Caco-2 (cell line): ENCODE results near the gene TGDS. TPM values are rescaled to one million over a fixed set of nuclear protein-coding genes. Genes with fewer than 3 reads are reported as not detected.

Experiments
- BruUV-seq: library from RNA; stranded (reverse); fragments of 400-500 nt; replicated peaks from 2 replicates; lab custom pipeline; 2021; lab: Mats Ljungman, UMichigan
- CTCF ChIA-PET: fragments of 300-600 bp; sonication (Branson Sonifier 250); formaldehyde crosslinking; loops from one replicate; lab custom pipeline; 2022; ENCODE audit warnings: antibody characterized with exemption; lab: Charles Lee
- POLR2A ChIA-PET: fragments of 300-600 bp; sonication (Branson Sonifier 250); formaldehyde crosslinking; loops from one replicate; lab custom pipeline; 2022; ENCODE audit warnings: antibody characterized with exemption; lab: Charles Lee
- DNase-seq, 2 experiments: peaks; one replicate each; pipeline versions ENCODE4 v3.0.0 to v3.0.0-alpha.2; 2020 to 2022
- H3K27me3 ChIP-seq: replicated peaks from 2 replicates; pipeline ENCODE4 v1.6.0; 2011; ENCODE audit warnings: low read length; ENCODE audit not compliant: control insufficient read depth, insufficient read depth
- H3K36me3 ChIP-seq: 2 replicates; pipeline ENCODE4 v1.5.1; 2011; ENCODE audit warnings: low read length; ENCODE audit not compliant: control insufficient read depth, insufficient read depth
- H3K4me1 ChIP-seq: fragments of 250-450 bp; sonication (Bioruptor Pico); 2 replicates; pipeline ENCODE4 v1.5.1; 2020; ENCODE audit warnings: mild to moderate bottlenecking
- H3K4me3 ChIP-seq: 2 replicates; pipeline ENCODE4 v1.5.1; 2011; ENCODE audit warnings: low read depth, mild to moderate bottlenecking, control low read depth, low read length
- H3K9me3 ChIP-seq: fragments of 250-450 bp; sonication (Bioruptor Pico); 2 replicates; pipeline ENCODE4 v1.5.1; 2020; ENCODE audit warnings: mild to moderate bottlenecking, moderate library complexity
- H3K27ac Mint-ChIP-seq: one replicate; pipeline ENCODE4 v1.8.0; 2022; ENCODE audit warnings: mixed read lengths; ENCODE audit not compliant: unreplicated experiment
- H3K27me3 Mint-ChIP-seq: one replicate; pipeline ENCODE4 v1.8.0; 2022; ENCODE audit warnings: mixed read lengths; ENCODE audit not compliant: insufficient read depth, unreplicated experiment
- H3K36me3 Mint-ChIP-seq: one replicate; pipeline ENCODE4 v1.8.0; 2022; ENCODE audit warnings: mild to moderate bottlenecking, mixed read lengths; ENCODE audit not compliant: insufficient read depth, unreplicated experiment
- H3K4me1 Mint-ChIP-seq: one replicate; pipeline ENCODE4 v1.8.0; 2022; ENCODE audit warnings: low read depth, mixed read lengths; ENCODE audit not compliant: unreplicated experiment
- H3K4me3 Mint-ChIP-seq: one replicate; pipeline ENCODE4 v1.8.0; 2022; ENCODE audit warnings: mild to moderate bottlenecking, moderate library complexity, mixed read lengths; ENCODE audit not compliant: unreplicated experiment
- H3K9me3 Mint-ChIP-seq: one replicate; pipeline ENCODE4 v1.8.0; 2022; ENCODE audit warnings: mixed read lengths; ENCODE audit not compliant: unreplicated experiment
- CTCF ChIP-seq, 2 experiments: fragments of 200-600 bp in 1 of 2; IDR thresholded peaks; 1 replicate in 1 of 2; 2 replicates in 1 of 2; pipeline versions ENCODE4 v1.5.1 to v1.8.0; 2011 to 2022; ENCODE audit warnings: antibody characterized with exemption in 1 of 2, control low read depth in 1 of 2, inconsistent platforms in 1 of 2, low read depth in 1 of 2, low read length in 1 of 2, mild to moderate bottlenecking in 1 of 2, moderate library complexity in 1 of 2; ENCODE audit not compliant: insufficient read depth in 1 of 2, severe bottlenecking in 1 of 2, unreplicated experiment in 1 of 2
- intact Hi-C: fragments of 100-400 bp; cut with micrococcal nuclease; formaldehyde crosslinking; loops from one replicate; pipeline ENCODE4 v1.10.0; 2022; ENCODE audit not compliant: unreplicated experiment
- total RNA-seq: library from RNA; stranded (reverse); gene quantifications from 2 replicates; pipeline ENCODE4 v1.2.3, GENCODE V29; 2022

Gene TGDS
- total RNA-seq, 1 experiment from 2014 or later = 22.0 TPM

- DNase-seq = no peak
- BruUV-seq = no TSS peak
- POLR2A ChIA-PET = no interaction called here
- H3K27me3 ChIP-seq = no peaks in the 10 kb centered on the region
- H3K4me3 Mint-ChIP-seq = no peak overlapping the region
- no peaks in the 10 kb centered on the region for H3K9me3 ChIP-seq
- TF ChIP-seq CTCF (IDR thresholded peaks at IDR 0.05; ENCODE audit: insufficient read depth in 1 of 2, low read depth in 1 of 2, low read length in 1 of 2, severe bottlenecking in 1 of 2, unreplicated experiment in 1 of 2) = no peak
- peaks cover 5% of the 10 kb centered on the region for H3K36me3 Mint-ChIP-seq
- intact Hi-C loops = no loop called here
- H3K27ac Mint-ChIP-seq = no peak overlapping the region
- no peaks in the 10 kb centered on the region for H3K36me3 ChIP-seq
- H3K4me3 ChIP-seq = no peak overlapping the region
- H3K4me1 Mint-ChIP-seq = no peaks in the 10 kb centered on the region
- CTCF ChIA-PET = no interaction called here
- H3K9me3 Mint-ChIP-seq = no peaks in the 10 kb centered on the region
- no peaks in the 10 kb centered on the region for H3K27me3 Mint-ChIP-seq
- no peaks in the 10 kb centered on the region for H3K4me1 ChIP-seq
These were observed 37.2 kb downstream of the TGDS start for GRCh38 chr13:94558716-94559115.

DNA sequence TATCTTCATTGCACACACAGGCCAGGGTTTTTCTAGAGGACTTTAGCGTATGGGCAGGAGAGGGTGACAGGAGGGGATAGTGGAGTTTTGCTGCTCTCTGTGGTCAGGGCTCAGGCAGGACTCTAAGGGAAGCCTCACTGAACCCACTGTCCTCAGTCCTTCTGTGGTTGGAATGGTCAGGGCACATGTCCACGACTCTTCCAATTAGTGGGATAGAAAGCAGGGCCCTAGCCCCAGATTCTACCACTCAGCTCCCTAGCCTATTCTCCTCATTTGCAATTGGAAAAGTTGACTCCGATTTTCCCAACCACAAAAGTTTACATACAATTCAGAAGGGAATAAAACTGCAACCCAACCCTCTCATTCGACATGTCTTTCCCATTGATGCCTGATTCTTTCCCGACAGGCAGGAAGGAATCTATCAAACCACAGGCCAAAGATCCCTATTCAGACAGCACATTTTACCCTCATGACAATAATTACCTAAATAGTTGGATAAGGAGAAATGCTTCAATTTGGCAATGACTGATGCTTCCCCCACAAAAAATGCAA, 38.2 kb downstream of the TGDS start:
- CTCF ChIA-PET = no interaction called here
- intact Hi-C loops = no loop called here
- no peaks in the 10 kb centered on the region for H3K27me3 Mint-ChIP-seq
- H3K4me3 Mint-ChIP-seq = no peak overlapping the region
- no peak for TF ChIP-seq CTCF (IDR thresholded peaks at IDR 0.05; ENCODE audit: insufficient read depth in 1 of 2, low read depth in 1 of 2, low read length in 1 of 2, severe bottlenecking in 1 of 2, unreplicated experiment in 1 of 2)
- BruUV-seq = no TSS peak
- POLR2A ChIA-PET = no interaction called here
- no peaks in the 10 kb centered on the region for H3K9me3 ChIP-seq
- no peaks in the 10 kb centered on the region for H3K4me1 Mint-ChIP-seq
- H3K4me3 ChIP-seq = no peak overlapping the region
- DNase-seq = no peak
- H3K4me1 ChIP-seq = no peaks in the 10 kb centered on the region
- no peak overlapping the region for H3K27ac Mint-ChIP-seq
- H3K36me3 Mint-ChIP-seq = peaks cover 5% of the 10 kb centered on the region
- H3K9me3 Mint-ChIP-seq = no peaks in the 10 kb centered on the region
- no peaks in the 10 kb centered on the region for H3K36me3 ChIP-seq
- H3K27me3 ChIP-seq = no peaks in the 10 kb centered on the region

DNA sequence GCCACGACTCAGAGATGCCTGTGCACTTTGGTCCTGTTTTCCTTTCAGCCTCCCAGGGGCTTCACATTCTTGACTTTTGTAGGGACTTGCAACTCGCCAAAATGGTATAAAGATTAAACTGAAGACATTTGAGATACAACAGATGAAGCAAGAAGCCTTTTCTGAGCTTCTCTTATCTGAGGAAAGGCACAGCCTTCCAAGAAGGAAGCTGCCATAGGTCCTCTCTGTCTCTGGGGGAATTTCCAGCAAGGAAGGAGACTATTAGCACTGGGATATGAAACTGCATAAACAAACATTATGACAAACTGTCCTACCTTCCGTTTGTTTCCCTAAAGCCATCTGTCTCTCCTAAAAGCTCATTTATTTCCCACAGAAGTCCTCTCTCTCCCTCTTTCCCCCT, 39.3 kb downstream of the TGDS start:
- no peaks in the 10 kb centered on the region for H3K27me3 Mint-ChIP-seq
- no peak overlapping the region for H3K4me3 Mint-ChIP-seq
- TF ChIP-seq CTCF (IDR thresholded peaks at IDR 0.05; ENCODE audit: insufficient read depth in 1 of 2, low read depth in 1 of 2, low read length in 1 of 2, severe bottlenecking in 1 of 2, unreplicated experiment in 1 of 2) = no peak
- no peaks in the 10 kb centered on the region for H3K36me3 Mint-ChIP-seq
- no peak overlapping the region for H3K27ac Mint-ChIP-seq
- Histone ChIP-seq H3K9me3 (no peaks in the 10 kb centered on the region), H3K36me3 (no peaks in the 10 kb centered on the region), H3K4me3 (no peak overlapping the region), H3K4me1 (no peaks in the 10 kb centered on the region), H3K27me3 (no peaks in the 10 kb centered on the region)
- ChIA-PET POLR2A (no interaction called here), CTCF (interaction anchor here (0.6 kb wide), 1 partner anchor 20 kb away, joined by 3 read pairs; no protein-coding TSS in a partner anchor)
- no peak for DNase-seq
- BruUV-seq = no TSS peak
- no peaks in the 10 kb centered on the region for H3K4me1 Mint-ChIP-seq
- intact Hi-C loops = no loop called here
- no peaks in the 10 kb centered on the region for H3K9me3 Mint-ChIP-seq
